ENCODE data around the gene FAM210A.

Gene FAM210A

DNA sequence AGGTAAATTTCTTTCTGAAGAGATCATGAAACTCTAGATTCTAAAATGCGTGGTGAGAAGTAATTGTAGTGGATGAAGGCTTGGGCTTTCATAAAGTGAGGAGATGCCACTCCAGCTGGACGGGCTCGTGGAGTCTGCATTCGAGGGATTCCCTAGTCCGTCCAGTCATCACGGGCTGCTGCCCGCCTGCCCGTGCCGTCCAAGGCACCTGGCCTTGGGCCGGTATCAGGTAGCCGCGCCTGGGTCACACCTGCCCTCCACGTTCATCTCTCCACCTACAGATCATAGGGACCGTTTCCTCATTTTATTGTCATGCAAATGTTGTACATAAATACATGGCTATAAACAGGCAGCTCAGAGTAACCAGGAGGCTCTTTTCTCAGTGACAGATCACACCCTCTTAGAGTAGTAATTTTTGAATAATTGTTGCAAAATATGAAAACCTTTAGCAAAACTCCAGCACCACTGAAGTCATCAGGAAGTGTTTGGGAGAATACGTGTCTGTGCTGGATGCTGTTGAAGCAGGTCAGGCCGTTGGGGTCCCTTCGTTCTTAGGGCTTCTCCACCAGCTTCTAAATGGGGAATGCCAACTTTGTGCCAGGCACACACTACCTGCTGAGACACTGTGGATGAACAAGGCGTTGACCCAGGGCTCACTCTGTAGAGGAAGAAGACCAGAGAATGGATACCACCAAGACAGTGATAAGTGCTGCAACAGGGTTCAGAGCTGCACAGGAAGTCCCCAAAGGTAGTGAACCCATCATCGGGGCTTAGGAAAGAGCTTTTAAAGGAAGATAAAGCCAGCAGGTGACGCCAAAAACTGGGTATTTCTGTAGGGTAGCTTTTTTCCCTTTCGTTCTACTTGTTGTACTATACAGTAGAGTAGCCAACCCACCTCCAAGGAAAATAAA is 112.5 kb downstream of the FAM210A start:
- DNase-seq (ENCODE audit: low read depth in 1 of 2, low spot score in 1 of 2), result no peak
- in situ Hi-C loops (cut with HindIII; ENCODE audit: low pct_unique_long_range_greater_than_20kb, low sequenced_read_pairs), result no loop called here
- no peak for TF ChIP-seq JUND (IDR thresholded peaks at IDR 0.05; ENCODE audit: low read depth)
